GM18511 (cell line): ENCODE results near the gene GRAMD4.

Experiments used
- ATAC-seq: cut with Tn5 transposase; IDR thresholded peaks from one replicate; pipeline ENCODE4 v1.9.1; 2021; ENCODE audit warnings: mild to moderate bottlenecking, moderate library complexity; ENCODE audit not compliant: unreplicated experiment

Gene GRAMD4

GRCh38 chr22:46652847-46653331 lies 32.7 kb downstream of the GRAMD4 start:
- no peak for ATAC-seq

GRCh38 chr22:46653596-46653995 lies 33.4 kb downstream of the GRAMD4 start:
- ATAC-seq = no peak

- no peak for ATAC-seq
These were observed 34.2 kb downstream of the GRAMD4 start for GRCh38 chr22:46654426-46654825.

GRCh38 chr22:46654927-46655595 lies 34.9 kb downstream of the GRAMD4 start:
- ATAC-seq = no peak

- no peak for ATAC-seq
These were observed 35.8 kb downstream of the GRAMD4 start for GRCh38 chr22:46655861-46656608.

GRCh38 chr22:46656856-46657654 lies 36.9 kb downstream of the GRAMD4 start:
- ATAC-seq = no peak

- no peak for ATAC-seq
These were observed 37.4 kb downstream of the GRAMD4 start for GRCh38 chr22:46657655-46657953.

- no peak for ATAC-seq
These were observed 38.1 kb downstream of the GRAMD4 start for GRCh38 chr22:46657996-46658947.

GRCh38 chr22:46659059-46659790 lies 39.0 kb downstream of the GRAMD4 start:
- no peak for ATAC-seq

GRCh38 chr22:46659791-46660186 lies 39.6 kb downstream of the GRAMD4 start:
- ATAC-seq = no peak

GRCh38 chr22:46660604-46661201 lies 40.5 kb downstream of the GRAMD4 start:
- ATAC-seq = no peak

- ATAC-seq = no peak
These were observed 41.1 kb downstream of the GRAMD4 start for GRCh38 chr22:46661221-46661851.

- no peak for ATAC-seq
These were observed 42.0 kb downstream of the GRAMD4 start for GRCh38 chr22:46662226-46662625.

GRCh38 chr22:46663001-46663400 lies 42.8 kb downstream of the GRAMD4 start:
- ATAC-seq = no peak

- ATAC-seq = no peak
These were observed 43.4 kb downstream of the GRAMD4 start for GRCh38 chr22:46663436-46664100.

- ATAC-seq = no peak
These were observed 44.2 kb downstream of the GRAMD4 start for GRCh38 chr22:46664301-46664855.

GRCh38 chr22:46665151-46665695 lies 45.0 kb downstream of the GRAMD4 start:
- no peak for ATAC-seq

- ATAC-seq = no peak
These were observed 45.6 kb downstream of the GRAMD4 start for GRCh38 chr22:46665751-46666280.
